GM12872 (cell line): ENCODE measurements around the gene PKIB.

ENCODE experiments used
- CTCF ChIP-seq: IDR thresholded peaks from 3 replicates; pipeline ENCODE4 v1.5.1; 2011; ENCODE audit warnings: low read depth, mild to moderate bottlenecking, low read length, moderate library complexity; ENCODE audit not compliant: insufficient read depth

Gene PKIB

GRCh38 chr6:122740936-122741335 is 130.7 kb downstream of the PKIB start:
- TF ChIP-seq CTCF = no peak

- TF ChIP-seq CTCF = 0 out of 3 replicates have a peak, but pooled peaks have one; percentile 31
Observed at GRCh38 chr6:122744247-122744646, 134.0 kb downstream of the PKIB start.

GRCh38 chr6:122746688-122747087 is 136.5 kb downstream of the PKIB start:
- TF ChIP-seq CTCF = no peak

GRCh38 chr6:122747573-122747972 is 137.4 kb downstream of the PKIB start:
- TF ChIP-seq CTCF = no peak

- TF ChIP-seq CTCF = no peak
Observed at GRCh38 chr6:122749451-122750050, 139.3 kb downstream of the PKIB start.

- TF ChIP-seq CTCF = no peak
Observed at GRCh38 chr6:122751326-122751725, 141.1 kb downstream of the PKIB start.

- TF ChIP-seq CTCF = no peak
Observed at GRCh38 chr6:122752459-122752858, 142.3 kb downstream of the PKIB start.
